Psoas muscle (tissue), 8 donors: ENCODE results near the gene ATOH8. TPM values are rescaled to one million over a fixed set of nuclear protein-coding genes. Genes with fewer than 3 reads are reported as not detected.

Experiments
- ATAC-seq, 4 donors: fragments of 200-7000 bp; cut with Tn5 transposase; one replicate each; pipeline ENCODE4 v1.9.1; 2020; ENCODE audit warnings: moderate library complexity in 3 of 4, mild to moderate bottlenecking in 2 of 4
- DNase-seq, 2 donors: peaks; one replicate each; pipeline ENCODE4 v3.0.0-alpha.2; 2020
- H3K27ac ChIP-seq: fragments of 200-600 bp; one replicate; pipeline ENCODE4 v1.8.0; 2022
- H3K27me3 ChIP-seq, 3 donors: fragments of 200-600 bp in 1 of 3; one replicate each; pipeline versions ENCODE4 v1.6.1 to v1.8.0; 2013 to 2022; ENCODE audit warnings: low read length in 2 of 3, mild to moderate bottlenecking in 2 of 3, moderate library complexity in 1 of 3; ENCODE audit not compliant: insufficient read depth in 3 of 3
- H3K36me3 ChIP-seq, 2 donors: fragments of 200-600 bp in 1 of 2; one replicate each; pipeline versions ENCODE4 v1.6.1 to v1.8.0; 2013 to 2022; ENCODE audit warnings: low read depth in 1 of 2, mild to moderate bottlenecking in 1 of 2, moderate library complexity in 1 of 2; ENCODE audit not compliant: insufficient read depth in 1 of 2
- H3K4me1 ChIP-seq: fragments of 200-600 bp; one replicate; pipeline ENCODE4 v1.8.0; 2022
- H3K4me3 ChIP-seq: fragments of 200-600 bp; one replicate; pipeline ENCODE4 v1.8.0; 2022; ENCODE audit warnings: mild to moderate bottlenecking
- H3K9me3 ChIP-seq: fragments of 200-600 bp; one replicate; pipeline ENCODE4 v1.8.0; 2022
- CTCF ChIP-seq: fragments of 200-600 bp; IDR thresholded peaks from one replicate; pipeline ENCODE4 v1.8.0; 2022; ENCODE audit warnings: antibody characterized with exemption
- WGBS, 3 donors: extraction: QIAGEN DNeasy Blood & Tissue Kit; methylation state at CpG; one replicate each; pipeline versions ENCODE4 v1.1.6 to v1.1.7; 2013; 5-methylcytosine and 5-hydroxymethylcytosine counted together
- intact Hi-C, 2 donors: fragments of 100-400 bp; cut with DNase I; formaldehyde crosslinking; loops; one replicate each; pipeline versions ENCODE4 v1.11.0 to v1.14.2; 2022
- polyA plus RNA-seq, 3 donors: library from polyadenylated mRNA; stranded (reverse); fragments of 200-250 nt; gene quantifications; one replicate each; pipeline ENCODE4 v1.2.3, GENCODE V29; 2013
- total RNA-seq, 4 donors: library from RNA; stranded (reverse); fragmentation: NEBNext Ultra II Directional in 2 of 4; extraction: Animal tissue kit (Norgen Biotek cat#: 25700) in 2 of 4; gene quantifications; one replicate each; pipeline versions ENCODE4 v1.2.1 to v1.2.4, GENCODE V29; 2021 to 2023
- donor health status: healthy with polysubstance abuse.
- donor health status: DM: no; HTN: no; CAD: no; lungs with moderate emphysema.
- donor health status: Bipolar disorder and iron deficiency.
- donor health status: healthy.
- donor health status: DM: yes; HTN: yes; CAD: no.
- donor health status: DM: no; HTN: no; CAD: no.
- donor health status: DM: no; HTN: no; CAD: no.
- donor health status: DM: yes; HTN: yes; CAD: no.

ATOH8 gene
- total and polyA plus RNA-seq, 7 donors: 22.0 to 82.1 (median 59.4) TPM

- DNase-seq (peak in 1 of 2 donors; percentile 26), ATAC-seq (no peak)
- Histone ChIP-seq H3K36me3 (no peaks in the 10 kb centered on the region), H3K27me3 (no peaks in the 10 kb centered on the region), H3K4me1 (peaks cover 36% of the 10 kb centered on the region), H3K9me3 (no peaks in the 10 kb centered on the region), H3K27ac (no peak overlapping the region), H3K4me3 (no peak overlapping the region)
- intact Hi-C loops: no loop called here
- 77 to 86% (median 77%) methylated on average over 12 to 13 of the region's 13 CpGs for WGBS, 3 donors
- no peak for TF ChIP-seq CTCF
Observed at GRCh38 chr2:85716346-85716914, 37.4 kb upstream of the ATOH8 start.

- WGBS, 3 donors: 76 to 83% (median 80%) methylated on average over 15 of the region's 15 CpGs
- Histone ChIP-seq H3K36me3 (no peaks in the 10 kb centered on the region), H3K9me3 (no peaks in the 10 kb centered on the region), H3K4me1 (peaks cover 32% of the 10 kb centered on the region), H3K4me3 (no peak overlapping the region), H3K27ac (no peak overlapping the region), H3K27me3 (no peaks in the 10 kb centered on the region)
- ATAC-seq: no peak
- DNase-seq: peak in 1 of 2 donors; percentile 22
- no peak for TF ChIP-seq CTCF
- intact Hi-C loops: no loop called here
Observed at GRCh38 chr2:85717308-85718008, 36.3 kb upstream of the ATOH8 start.

DNA sequence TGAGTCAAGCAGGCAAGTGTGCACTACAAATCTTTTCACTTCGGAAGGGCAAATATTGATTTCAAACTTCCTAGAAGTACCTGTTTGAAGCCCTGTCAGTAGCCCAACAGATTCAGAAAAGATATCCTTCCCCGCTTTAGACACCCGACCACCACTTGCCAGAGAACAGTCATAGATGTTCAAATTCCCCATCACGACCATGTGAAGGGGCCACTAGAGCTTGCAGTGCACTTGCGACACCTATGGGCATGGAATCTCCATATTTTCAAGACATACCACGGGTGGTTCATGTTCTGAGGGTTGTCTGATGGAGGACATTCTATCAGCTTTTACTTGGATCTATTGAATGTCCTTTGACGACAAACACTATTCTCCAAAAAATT, 35.8 kb upstream of the ATOH8 start:
- Histone ChIP-seq H3K4me3 (no peak overlapping the region), H3K36me3 (no peaks in the 10 kb centered on the region), H3K4me1 (peaks cover 27% of the 10 kb centered on the region), H3K9me3 (no peaks in the 10 kb centered on the region), H3K27ac (no peak overlapping the region), H3K27me3 (no peaks in the 10 kb centered on the region)
- intact Hi-C loops: no loop called here
- 82 to 89% (median 85%) methylated on average over 7 of the region's 7 CpGs for WGBS, 3 donors
- no peak for TF ChIP-seq CTCF
- DNase-seq (no peak), ATAC-seq (no peak)

- H3K36me3 ChIP-seq: no peaks in the 10 kb centered on the region
- H3K27me3 ChIP-seq: no peaks in the 10 kb centered on the region
- peaks cover 17% of the 10 kb centered on the region for H3K4me1 ChIP-seq
- H3K4me3 ChIP-seq: no peak overlapping the region
- no peak for TF ChIP-seq CTCF
- H3K9me3 ChIP-seq: no peaks in the 10 kb centered on the region
- H3K27ac ChIP-seq: no peak overlapping the region
- intact Hi-C loops: no loop called here
- WGBS, 3 donors: 75 to 83% (median 77%) methylated on average over 10 of the region's 10 CpGs
- peak in 1 of 2 donors; percentile 42 for DNase-seq
- ATAC-seq: peak; percentile 12 to 53 (median 37)
Observed at GRCh38 chr2:85718885-85719492, 34.8 kb upstream of the ATOH8 start.
